ENCODE data around the gene BCAT1.
"Not testable (repeated sequence)": the region's sequence is repeated elsewhere in the genome, so short reads cannot be mapped to it uniquely, and the experiment has no call there.

BCAT1 gene

DNA sequence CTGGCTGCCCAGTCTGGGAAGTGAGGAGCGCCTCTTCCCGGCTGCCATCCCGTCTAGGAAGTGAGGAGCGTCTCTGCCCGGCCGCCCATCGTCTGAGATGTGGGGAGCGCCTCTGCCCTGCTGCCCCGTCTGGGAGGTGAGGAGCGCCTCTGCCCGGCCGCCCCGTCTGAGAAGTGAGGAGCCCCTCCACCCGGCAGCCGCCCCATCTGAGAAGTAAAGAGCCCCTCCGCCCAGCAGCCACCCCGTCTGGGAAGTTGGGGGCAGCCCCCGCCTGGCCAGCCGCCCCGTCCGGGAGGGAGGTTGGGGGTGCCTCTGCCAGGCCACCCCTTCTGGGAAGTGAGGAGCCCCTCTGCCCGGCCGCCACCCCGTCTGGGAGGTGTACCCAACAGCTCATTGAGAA is 22.8 kb downstream of the BCAT1 start:
- H3K9me3 ChIP-seq (ENCODE audit: control insufficient read depth in 2 of 2, low read length in 2 of 2); H3K27me3 ChIP-seq (ENCODE audit: control insufficient read depth in 1 of 2, insufficient read depth in 2 of 2, low read length in 2 of 2); H3K9ac ChIP-seq (ENCODE audit: low read length in 2 of 2); H3K27ac ChIP-seq (ENCODE audit: low read length); H3K4me1 ChIP-seq (ENCODE audit: control insufficient read depth, insufficient read depth, low read length); H3K4me3 ChIP-seq (ENCODE audit: low read length in 2 of 2); H3K36me3 ChIP-seq (ENCODE audit: control insufficient read depth in 2 of 2, insufficient read depth in 2 of 2, low read length in 2 of 2): not testable (repeated sequence)

DNA sequence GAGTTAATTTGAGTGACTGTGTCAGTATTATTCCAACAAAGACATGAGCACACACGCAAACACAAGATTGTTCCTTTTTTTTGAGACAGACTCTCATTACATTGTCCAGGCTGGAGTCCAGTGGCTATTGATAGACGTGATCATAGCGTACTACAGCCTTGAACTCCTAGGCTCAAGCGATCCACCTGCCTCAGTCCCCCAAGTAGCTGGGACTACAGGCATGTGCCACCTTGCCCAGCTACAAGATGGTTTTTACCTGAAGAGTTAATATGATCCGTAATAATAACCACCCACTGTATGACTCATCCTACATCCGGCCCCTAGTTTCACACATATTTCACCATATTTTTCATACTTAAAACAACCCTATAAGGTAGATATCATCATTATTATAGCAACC is 26.8 kb downstream of the BCAT1 start:
- no peaks in the 10 kb centered on the region for H3K27me3 ChIP-seq (ENCODE audit: control insufficient read depth in 1 of 2, insufficient read depth in 2 of 2, low read length in 2 of 2)
- no peak overlapping the region for H3K9ac ChIP-seq (ENCODE audit: low read length in 2 of 2)
- no peak overlapping the region for H3K4me3 ChIP-seq (ENCODE audit: low read length in 2 of 2)
- H3K9me3 ChIP-seq (ENCODE audit: control insufficient read depth in 2 of 2, low read length in 2 of 2): no peaks in the 10 kb centered on the region
- no peaks in the 10 kb centered on the region for H3K36me3 ChIP-seq (ENCODE audit: control insufficient read depth in 2 of 2, insufficient read depth in 2 of 2, low read length in 2 of 2)
- no peaks in the 10 kb centered on the region for H3K4me1 ChIP-seq (ENCODE audit: control insufficient read depth, insufficient read depth, low read length)
- H3K27ac ChIP-seq (ENCODE audit: low read length): no peak overlapping the region

DNA sequence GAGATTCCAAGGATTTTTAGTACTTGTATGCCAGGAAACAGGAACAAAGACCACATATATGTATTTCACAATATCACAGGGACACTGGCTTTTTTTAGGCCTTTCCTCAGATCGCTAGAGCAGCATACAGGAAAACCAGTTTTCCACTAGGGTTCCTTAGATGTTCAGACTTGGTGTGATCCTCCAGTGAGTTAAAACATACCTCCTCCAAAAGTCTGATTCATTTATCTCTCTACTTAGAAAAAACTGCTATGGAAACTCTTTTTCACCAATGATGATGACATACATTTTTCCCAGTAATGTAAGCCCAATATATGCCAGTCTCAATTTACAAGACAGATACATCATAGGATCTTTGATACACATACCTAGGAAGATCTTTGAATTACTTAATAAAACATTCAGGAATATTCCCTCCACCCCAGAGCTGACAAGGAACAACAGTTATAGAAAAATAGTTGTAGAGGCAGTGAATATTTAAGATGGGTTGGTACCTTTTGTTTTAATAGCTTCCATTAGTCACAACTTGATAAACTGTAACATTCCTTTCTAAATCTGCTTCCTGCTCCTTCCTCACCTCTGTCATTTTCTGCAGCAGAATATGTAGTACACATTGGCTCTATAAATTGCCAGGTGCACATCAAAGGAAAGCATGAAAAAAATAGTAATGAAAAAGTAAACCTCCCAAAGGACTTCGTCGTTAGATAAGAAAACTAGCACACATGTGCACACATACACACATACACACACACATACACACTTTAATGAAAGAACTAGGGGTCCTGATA is 27.5 kb downstream of the BCAT1 start:
- Histone ChIP-seq H3K9ac (ENCODE audit: low read length in 2 of 2) (no peak overlapping the region), H3K36me3 (ENCODE audit: control insufficient read depth in 2 of 2, insufficient read depth in 2 of 2, low read length in 2 of 2) (no peaks in the 10 kb centered on the region)

DNA sequence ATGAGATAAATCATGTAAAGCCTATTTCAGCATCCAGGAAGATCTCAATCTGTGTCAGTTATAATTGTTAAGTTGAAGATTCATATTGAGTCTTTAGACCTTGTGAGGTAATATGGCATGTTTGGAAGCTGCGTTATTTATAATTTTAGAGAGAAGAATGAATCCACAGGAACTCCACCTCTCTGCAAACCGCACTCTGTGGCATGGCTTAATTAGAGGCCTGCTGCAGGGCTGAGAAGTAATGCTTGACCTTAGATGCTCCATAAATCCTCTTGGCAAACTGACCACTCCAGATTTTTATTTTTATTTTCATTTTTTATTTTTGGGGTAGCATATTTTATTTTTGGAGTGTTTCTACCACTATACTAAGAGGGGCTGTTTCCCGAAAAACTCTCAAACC is 28.8 kb downstream of the BCAT1 start:
- Histone ChIP-seq H3K4me1 (ENCODE audit: control insufficient read depth, insufficient read depth, low read length) (no peaks in the 10 kb centered on the region), H3K36me3 (ENCODE audit: control insufficient read depth in 2 of 2, insufficient read depth in 2 of 2, low read length in 2 of 2) (no peaks in the 10 kb centered on the region), H3K27me3 (ENCODE audit: control insufficient read depth in 1 of 2, insufficient read depth in 2 of 2, low read length in 2 of 2) (no peaks in the 10 kb centered on the region), H3K9me3 (ENCODE audit: control insufficient read depth in 2 of 2, low read length in 2 of 2) (no peaks in the 10 kb centered on the region), H3K27ac (ENCODE audit: low read length) (no peak overlapping the region), H3K4me3 (ENCODE audit: low read length in 2 of 2) (no peak overlapping the region), H3K9ac (ENCODE audit: low read length in 2 of 2) (no peak overlapping the region)

More for the DNA sequence above, 27.5 kb downstream of the BCAT1 start:
- no peak overlapping the region for H3K27ac ChIP-seq (ENCODE audit: low read length)
- no peak overlapping the region for H3K4me3 ChIP-seq (ENCODE audit: low read length in 2 of 2)
- H3K27me3 ChIP-seq (ENCODE audit: control insufficient read depth in 1 of 2, insufficient read depth in 2 of 2, low read length in 2 of 2): no peaks in the 10 kb centered on the region
- H3K4me1 ChIP-seq (ENCODE audit: control insufficient read depth, insufficient read depth, low read length): no peaks in the 10 kb centered on the region
- no peaks in the 10 kb centered on the region for H3K9me3 ChIP-seq (ENCODE audit: control insufficient read depth in 2 of 2, low read length in 2 of 2)

DNA sequence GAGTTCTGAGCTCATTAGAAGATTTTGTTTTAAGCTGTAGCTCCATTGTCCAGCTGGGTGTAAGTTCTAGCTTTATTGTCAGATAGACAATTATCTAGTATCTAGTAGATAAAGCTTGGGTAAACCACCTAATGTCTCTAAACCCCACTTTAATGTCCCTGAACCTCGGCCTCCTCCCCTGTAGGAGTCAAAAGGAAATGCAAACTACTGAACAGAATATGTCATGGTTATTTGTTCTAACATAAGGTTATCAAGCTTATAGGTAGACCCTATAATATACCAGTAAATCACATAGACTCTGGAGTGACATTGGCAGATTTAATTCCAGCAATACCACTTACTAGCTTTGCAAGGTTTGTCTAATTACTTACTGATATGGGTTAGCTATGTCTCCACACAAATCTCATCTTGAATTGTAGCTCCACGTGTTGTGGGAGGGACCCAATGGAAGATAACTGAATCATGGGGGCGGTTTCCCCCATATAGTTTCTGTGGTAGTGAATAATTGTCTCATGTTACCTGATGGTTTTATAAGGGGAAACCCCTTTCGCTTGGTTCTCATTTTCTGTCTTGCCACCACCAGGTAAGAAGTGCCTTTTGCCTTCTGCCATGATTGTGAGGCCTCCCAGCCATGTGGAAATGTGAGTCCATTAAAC is 29.4 kb downstream of the BCAT1 start:
- Histone ChIP-seq H3K9ac (ENCODE audit: low read length in 2 of 2) (no peak overlapping the region), H3K4me1 (ENCODE audit: control insufficient read depth, insufficient read depth, low read length) (no peaks in the 10 kb centered on the region)

DNA sequence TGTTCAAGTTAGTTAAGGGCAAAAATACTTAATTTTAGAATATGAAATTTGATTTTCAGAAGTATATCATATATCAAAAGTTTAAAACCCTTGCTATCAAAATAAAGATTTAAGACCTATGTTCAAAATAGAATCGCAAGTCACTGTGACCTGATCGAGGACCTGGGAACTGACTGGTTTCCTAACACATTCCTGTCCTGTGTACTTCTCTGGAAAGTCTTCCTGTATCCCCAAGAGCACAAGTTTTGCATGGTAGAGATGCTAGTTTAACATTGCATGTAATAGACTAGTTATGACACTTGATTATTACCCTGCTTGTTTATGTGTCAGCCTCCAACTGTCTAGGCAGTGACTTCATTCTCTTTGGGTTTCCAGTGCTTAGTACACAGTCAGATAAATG is 30.3 kb downstream of the BCAT1 start:
- Histone ChIP-seq H3K9me3 (ENCODE audit: control insufficient read depth in 2 of 2, low read length in 2 of 2) (no peaks in the 10 kb centered on the region), H3K9ac (ENCODE audit: low read length in 2 of 2) (no peak overlapping the region), H3K4me3 (ENCODE audit: low read length in 2 of 2) (no peak overlapping the region), H3K27me3 (ENCODE audit: control insufficient read depth in 1 of 2, insufficient read depth in 2 of 2, low read length in 2 of 2) (no peaks in the 10 kb centered on the region), H3K27ac (ENCODE audit: low read length) (no peak overlapping the region), H3K4me1 (ENCODE audit: control insufficient read depth, insufficient read depth, low read length) (no peaks in the 10 kb centered on the region), H3K36me3 (ENCODE audit: control insufficient read depth in 2 of 2, insufficient read depth in 2 of 2, low read length in 2 of 2) (no peaks in the 10 kb centered on the region)

More for the DNA sequence above, 29.4 kb downstream of the BCAT1 start:
- Histone ChIP-seq H3K27ac (ENCODE audit: low read length) (no peak overlapping the region), H3K36me3 (ENCODE audit: control insufficient read depth in 2 of 2, insufficient read depth in 2 of 2, low read length in 2 of 2) (no peaks in the 10 kb centered on the region), H3K9me3 (ENCODE audit: control insufficient read depth in 2 of 2, low read length in 2 of 2) (no peaks in the 10 kb centered on the region), H3K27me3 (ENCODE audit: control insufficient read depth in 1 of 2, insufficient read depth in 2 of 2, low read length in 2 of 2) (no peaks in the 10 kb centered on the region), H3K4me3 (ENCODE audit: low read length in 2 of 2) (no peak overlapping the region)

DNA sequence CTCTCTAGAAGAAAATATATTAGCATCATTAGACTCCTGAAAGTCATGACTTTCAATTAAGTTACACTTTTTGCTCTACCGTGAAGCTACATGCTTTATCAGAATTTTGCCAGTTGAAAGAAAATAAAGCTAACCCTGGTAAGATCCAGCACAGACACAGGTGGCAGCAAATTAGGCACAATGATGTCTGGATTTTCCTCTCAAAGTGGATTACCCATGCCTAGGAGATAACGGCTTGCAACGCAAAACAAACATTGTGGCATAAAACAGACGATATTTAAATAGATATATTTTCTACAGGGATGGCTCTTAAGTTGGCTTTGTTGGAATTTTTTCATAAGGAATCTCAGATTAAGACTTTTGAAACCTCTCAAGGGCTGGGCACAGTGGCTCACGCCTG is 33.4 kb downstream of the BCAT1 start:
- H3K27ac ChIP-seq (ENCODE audit: low read length): no peak overlapping the region
- H3K36me3 ChIP-seq (ENCODE audit: control insufficient read depth in 2 of 2, insufficient read depth in 2 of 2, low read length in 2 of 2): no peaks in the 10 kb centered on the region
- H3K4me1 ChIP-seq (ENCODE audit: control insufficient read depth, insufficient read depth, low read length): no peaks in the 10 kb centered on the region
- H3K4me3 ChIP-seq (ENCODE audit: low read length in 2 of 2): no peak overlapping the region
- H3K9me3 ChIP-seq (ENCODE audit: control insufficient read depth in 2 of 2, low read length in 2 of 2): no peaks in the 10 kb centered on the region
- no peaks in the 10 kb centered on the region for H3K27me3 ChIP-seq (ENCODE audit: control insufficient read depth in 1 of 2, insufficient read depth in 2 of 2, low read length in 2 of 2)
- H3K9ac ChIP-seq (ENCODE audit: low read length in 2 of 2): no peak overlapping the region

DNA sequence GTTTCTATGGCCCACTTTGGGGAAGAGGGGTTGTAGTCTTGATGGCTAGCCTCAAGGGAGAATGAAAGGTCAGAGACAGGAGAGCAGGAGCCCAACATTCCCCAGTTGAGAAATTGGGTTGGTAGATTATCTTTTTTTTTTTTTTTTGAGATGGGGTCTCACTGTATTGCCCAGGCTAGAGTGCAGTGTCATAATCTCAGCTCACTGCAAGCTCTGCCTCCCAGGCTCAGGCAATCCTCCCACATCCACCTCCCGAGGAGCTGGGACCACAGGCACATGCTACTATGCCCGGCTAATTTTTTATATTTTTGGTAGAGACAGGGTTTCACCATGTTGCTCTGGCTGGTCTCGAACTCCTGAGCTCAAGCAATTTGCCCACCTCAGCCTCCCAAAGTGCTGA is 34.9 kb downstream of the BCAT1 start:
- no peak overlapping the region for H3K9ac ChIP-seq (ENCODE audit: low read length in 2 of 2)
- no peaks in the 10 kb centered on the region for H3K27me3 ChIP-seq (ENCODE audit: control insufficient read depth in 1 of 2, insufficient read depth in 2 of 2, low read length in 2 of 2)
- H3K27ac ChIP-seq (ENCODE audit: low read length): no peak overlapping the region
- H3K4me1 ChIP-seq (ENCODE audit: control insufficient read depth, insufficient read depth, low read length): no peaks in the 10 kb centered on the region
- no peak overlapping the region for H3K4me3 ChIP-seq (ENCODE audit: low read length in 2 of 2)
- no peaks in the 10 kb centered on the region for H3K36me3 ChIP-seq (ENCODE audit: control insufficient read depth in 2 of 2, insufficient read depth in 2 of 2, low read length in 2 of 2)
- H3K9me3 ChIP-seq (ENCODE audit: control insufficient read depth in 2 of 2, low read length in 2 of 2): no peaks in the 10 kb centered on the region

DNA sequence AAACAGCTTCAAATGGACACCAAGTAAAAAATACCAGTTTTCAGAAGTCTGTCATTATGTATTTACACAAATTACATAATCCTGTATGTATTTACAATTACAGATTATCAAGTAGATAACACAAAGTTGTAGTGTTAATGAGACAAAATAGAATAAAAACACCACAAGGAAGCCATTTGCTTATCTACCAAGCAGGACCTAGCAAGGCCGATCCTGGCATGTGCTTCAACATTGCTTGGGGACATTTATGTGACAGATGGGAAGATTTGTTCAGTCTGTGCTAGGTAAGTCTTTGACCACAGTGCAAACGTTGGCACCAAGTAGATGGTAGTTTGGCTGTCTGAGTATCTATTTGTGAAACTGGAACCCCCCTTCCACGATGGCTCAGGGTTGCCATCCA is 35.8 kb downstream of the BCAT1 start:
- Histone ChIP-seq H3K4me1 (ENCODE audit: control insufficient read depth, insufficient read depth, low read length) (no peaks in the 10 kb centered on the region), H3K27ac (ENCODE audit: low read length) (no peak overlapping the region), H3K9ac (ENCODE audit: low read length in 2 of 2) (no peak overlapping the region), H3K36me3 (ENCODE audit: control insufficient read depth in 2 of 2, insufficient read depth in 2 of 2, low read length in 2 of 2) (no peaks in the 10 kb centered on the region), H3K27me3 (ENCODE audit: control insufficient read depth in 1 of 2, insufficient read depth in 2 of 2, low read length in 2 of 2) (no peaks in the 10 kb centered on the region), H3K4me3 (ENCODE audit: low read length in 2 of 2) (no peak overlapping the region), H3K9me3 (ENCODE audit: control insufficient read depth in 2 of 2, low read length in 2 of 2) (no peaks in the 10 kb centered on the region)

DNA sequence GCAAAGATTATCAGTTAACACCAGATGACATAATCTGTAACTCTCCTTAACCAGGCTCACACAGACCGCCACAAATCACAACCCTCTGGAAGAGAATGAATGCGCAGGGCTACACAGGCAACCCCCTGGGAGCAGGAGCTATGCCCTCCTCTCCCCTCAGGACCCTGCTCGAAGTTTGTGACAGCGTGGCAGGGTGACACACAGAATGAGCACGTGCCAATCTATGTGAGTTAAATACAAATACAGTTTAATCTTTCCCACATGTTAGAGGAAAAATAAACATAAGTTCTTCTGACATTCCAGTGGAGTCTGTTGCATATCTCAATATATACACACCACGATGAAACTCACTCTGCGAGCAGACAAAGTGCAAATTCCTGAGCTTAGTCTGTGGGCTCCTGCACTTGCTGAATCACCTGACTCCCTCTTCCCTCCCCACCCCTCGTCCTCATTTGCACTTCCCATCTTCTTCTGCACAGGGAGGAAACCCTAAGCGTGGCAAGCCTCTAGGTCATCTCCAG is 37.6 kb downstream of the BCAT1 start:
- H3K9ac ChIP-seq (ENCODE audit: low read length in 2 of 2): no peak overlapping the region
- H3K4me3 ChIP-seq (ENCODE audit: low read length in 2 of 2): no peak overlapping the region
- H3K4me1 ChIP-seq (ENCODE audit: control insufficient read depth, insufficient read depth, low read length): no peaks in the 10 kb centered on the region
- H3K27ac ChIP-seq (ENCODE audit: low read length): no peak overlapping the region
- H3K9me3 ChIP-seq (ENCODE audit: control insufficient read depth in 2 of 2, low read length in 2 of 2): no peaks in the 10 kb centered on the region
- no peaks in the 10 kb centered on the region for H3K36me3 ChIP-seq (ENCODE audit: control insufficient read depth in 2 of 2, insufficient read depth in 2 of 2, low read length in 2 of 2)
- H3K27me3 ChIP-seq (ENCODE audit: control insufficient read depth in 1 of 2, insufficient read depth in 2 of 2, low read length in 2 of 2): no peaks in the 10 kb centered on the region

DNA sequence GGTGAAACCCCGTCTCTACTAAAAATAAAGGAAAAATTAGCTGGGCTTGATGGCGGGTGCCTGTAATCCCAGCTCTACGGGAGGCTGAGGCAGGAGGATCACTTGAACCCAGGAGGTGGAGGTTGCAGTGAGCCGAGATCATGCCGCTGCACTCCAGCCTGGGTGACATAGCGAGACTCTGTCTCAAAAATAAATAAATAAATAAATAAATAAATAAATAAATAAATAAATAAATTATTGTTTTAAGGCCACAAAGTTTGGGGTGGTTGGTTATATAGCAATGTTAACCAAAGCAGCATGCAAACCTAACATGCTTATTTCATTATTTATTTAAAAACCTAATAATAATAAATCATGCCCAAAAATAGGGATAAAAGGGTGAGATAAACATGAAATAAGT is 38.7 kb downstream of the BCAT1 start:
- H3K27me3 ChIP-seq (ENCODE audit: control insufficient read depth in 1 of 2, insufficient read depth in 2 of 2, low read length in 2 of 2); H3K36me3 ChIP-seq (ENCODE audit: control insufficient read depth in 2 of 2, insufficient read depth in 2 of 2, low read length in 2 of 2); H3K4me1 ChIP-seq (ENCODE audit: control insufficient read depth, insufficient read depth, low read length); H3K27ac ChIP-seq (ENCODE audit: low read length); H3K9ac ChIP-seq (ENCODE audit: low read length in 2 of 2); H3K9me3 ChIP-seq (ENCODE audit: control insufficient read depth in 2 of 2, low read length in 2 of 2); H3K4me3 ChIP-seq (ENCODE audit: low read length in 2 of 2): not testable (repeated sequence)

Measured in stomach smooth muscle (tissue), 2 donors.